ENCODE results near the gene AGAP1.

DNA sequence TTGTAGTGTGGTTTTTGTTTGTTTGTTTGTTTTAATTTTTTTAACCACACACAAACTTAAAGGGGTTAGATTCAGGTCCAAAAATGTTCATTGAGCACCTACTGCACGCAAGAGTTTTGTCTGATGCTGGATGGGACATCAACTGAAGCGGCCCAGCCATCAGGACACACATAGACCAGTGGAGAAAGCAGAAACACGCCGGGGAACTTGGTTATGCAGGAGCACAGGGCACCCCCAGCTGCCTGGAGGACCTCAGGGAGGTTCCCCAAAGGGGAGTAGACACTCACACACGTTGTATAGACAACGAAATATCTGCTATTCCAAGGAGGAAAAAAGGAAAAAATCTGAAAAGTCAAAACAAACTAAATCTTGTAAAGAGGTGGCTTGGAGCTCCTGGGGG is 482.7 kb downstream of the AGAP1 start:
- TF ChIP-seq, protein P1, sequence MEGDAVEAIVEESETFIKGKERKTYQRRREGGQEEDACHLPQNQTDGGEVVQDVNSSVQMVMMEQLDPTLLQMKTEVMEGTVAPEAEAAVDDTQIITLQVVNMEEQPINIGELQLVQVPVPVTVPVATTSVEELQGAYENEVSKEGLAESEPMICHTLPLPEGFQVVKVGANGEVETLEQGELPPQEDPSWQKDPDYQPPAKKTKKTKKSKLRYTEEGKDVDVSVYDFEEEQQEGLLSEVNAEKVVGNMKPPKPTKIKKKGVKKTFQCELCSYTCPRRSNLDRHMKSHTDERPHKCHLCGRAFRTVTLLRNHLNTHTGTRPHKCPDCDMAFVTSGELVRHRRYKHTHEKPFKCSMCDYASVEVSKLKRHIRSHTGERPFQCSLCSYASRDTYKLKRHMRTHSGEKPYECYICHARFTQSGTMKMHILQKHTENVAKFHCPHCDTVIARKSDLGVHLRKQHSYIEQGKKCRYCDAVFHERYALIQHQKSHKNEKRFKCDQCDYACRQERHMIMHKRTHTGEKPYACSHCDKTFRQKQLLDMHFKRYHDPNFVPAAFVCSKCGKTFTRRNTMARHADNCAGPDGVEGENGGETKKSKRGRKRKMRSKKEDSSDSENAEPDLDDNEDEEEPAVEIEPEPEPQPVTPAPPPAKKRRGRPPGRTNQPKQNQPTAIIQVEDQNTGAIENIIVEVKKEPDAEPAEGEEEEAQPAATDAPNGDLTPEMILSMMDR (IDR thresholded peaks at IDR 0.05): no peak
- no peak for TF ChIP-seq EP300 (IDR thresholded peaks at IDR 0.05)
